HepG2 (cell line): ENCODE data around the gene QSOX1. TPM values are rescaled to one million over a fixed set of nuclear protein-coding genes. Genes with fewer than 3 reads are reported as not detected.

Experiments used
- ATAC-seq: fragments of 200-7000 bp; cut with Tn5 transposase; 3 replicates; pipeline ENCODE4 v1.9.1; 2020; ENCODE audit warnings: mild to moderate bottlenecking, moderate library complexity
- BruUV-seq: library from RNA; stranded (reverse); fragments of 400-500 nt; replicated peaks from 2 replicates; lab custom pipeline; 2021; lab: Mats Ljungman, UMichigan
- CTCF ChIA-PET: fragments of 300-600 bp; formaldehyde crosslinking; extraction: SDS; loops from one replicate; lab custom pipeline; 2021; ENCODE audit warnings: low total read pairs, inconsistent platforms, low intra/inter-chr PET ratio; lab: Yijun Ruan, JAX
- POLR2A ChIA-PET: fragments of 350-600 bp; sonication (Branson Sonifier 250); formaldehyde crosslinking; loops from one replicate; lab custom pipeline; 2020; ENCODE audit warnings: antibody characterized with exemption, inconsistent platforms; lab: Yijun Ruan, JAX
- DNase-seq: peaks from one replicate; pipeline ENCODE4 v3.0.0-alpha.2; 2015; ENCODE audit warnings: low spot score
- FAIRE-seq: peaks from 3 replicates; lab custom pipeline; 2011; peaks lifted over from hg19 to GRCh38; lab: Jason Lieb, UNC
- H2AFZ ChIP-seq: one replicate; pipeline ENCODE4 v1.6.1; 2011; ENCODE audit warnings: low read length, inconsistent platforms
- H3K27ac ChIP-seq: fragments of 300-600 bp; 3 replicates; pipeline ENCODE4 v1.8.0; 2011; ENCODE audit warnings: mixed run types, mild to moderate bottlenecking, mixed read lengths, low read length, inconsistent platforms; ENCODE audit not compliant: insufficient read depth; ENCODE audit errors: extremely low read length
- H3K27me3 ChIP-seq, 2 experiments: fragments of 200-600 bp in 1 of 2; 2 replicates in 1 of 2; 3 replicates in 1 of 2; pipeline versions ENCODE4 v1.6.0 to v1.8.0; 2011; ENCODE audit warnings: low read length in 2 of 2, mild to moderate bottlenecking in 2 of 2, moderate library complexity in 2 of 2, inconsistent platforms in 1 of 2; ENCODE audit not compliant: insufficient read depth in 2 of 2, control insufficient read depth in 1 of 2
- H3K36me3 ChIP-seq, 2 experiments: fragments of 200-600 bp in 1 of 2; replicated peaks in 1 of 2; 2 replicates in 1 of 2; 3 replicates in 1 of 2; pipeline versions ENCODE4 v1.5.1 to v1.8.0; 2011; ENCODE audit warnings: low read length in 2 of 2, inconsistent platforms in 1 of 2; ENCODE audit not compliant: insufficient read depth in 2 of 2, control insufficient read depth in 1 of 2
- H3K4me1 ChIP-seq: 2 replicates; pipeline ENCODE4 v1.5.1; 2012; ENCODE audit warnings: low read length, inconsistent platforms; ENCODE audit not compliant: insufficient read depth
- H3K4me2 ChIP-seq: 2 replicates; pipeline ENCODE4 v1.6.0; 2011; ENCODE audit warnings: low read depth, low read length, inconsistent platforms
- H3K4me3 ChIP-seq, 3 experiments: fragments of 200-600 bp in 1 of 3; sonication (generic), shearing (Covaris generic) in 1 of 3; replicated peaks in 1 of 3; 2 replicates each; pipeline ENCODE4 v1.5.1; 2011 to 2016; ENCODE audit warnings: low read length in 3 of 3, inconsistent platforms in 2 of 3, low read depth in 2 of 3, mild to moderate bottlenecking in 2 of 3, control low read depth in 1 of 3, mixed read lengths in 1 of 3; ENCODE audit not compliant: insufficient read depth in 1 of 3
- H3K79me2 ChIP-seq: one replicate; pipeline ENCODE4 v1.6.1; 2011; ENCODE audit warnings: low read length, inconsistent platforms; ENCODE audit not compliant: insufficient read depth
- H3K9ac ChIP-seq: 2 replicates; pipeline ENCODE4 v1.6.0; 2011; ENCODE audit warnings: mild to moderate bottlenecking, low read depth, low read length, inconsistent platforms; ENCODE audit not compliant: insufficient read depth
- H3K9me3 ChIP-seq: 2 replicates; pipeline ENCODE4 v1.5.1; 2012; ENCODE audit warnings: mild to moderate bottlenecking, low read length
- H4K20me1 ChIP-seq: 2 replicates; pipeline ENCODE4 v1.6.0; 2011; ENCODE audit warnings: inconsistent platforms, mild to moderate bottlenecking, low read length, moderate library complexity; ENCODE audit not compliant: insufficient read depth
- KDM4B ChIP-seq: sonication (generic); formaldehyde crosslinking; IDR thresholded peaks from 2 replicates; pipeline ENCODE4 v1.4.0; 2020; ENCODE audit warnings: missing genetic modification reagents
- MED1 ChIP-seq: sonication (generic); formaldehyde crosslinking; IDR thresholded peaks from 2 replicates; pipeline ENCODE4 v1.4.0; 2020; ENCODE audit warnings: missing genetic modification reagents
- MED13 ChIP-seq: sonication (generic); formaldehyde crosslinking; IDR thresholded peaks from 2 replicates; pipeline ENCODE4 v1.5.0; 2020; ENCODE audit warnings: missing genetic modification reagents
- MIER2 ChIP-seq: IDR thresholded peaks from 2 replicates; pipeline ENCODE4 v1.6.1; 2016; ENCODE audit warnings: missing biosample characterization, missing genetic modification reagents
- MXI1 ChIP-seq: IDR thresholded peaks from 3 replicates; pipeline ENCODE4 v1.6.1; 2012; ENCODE audit warnings: low read depth, low read length, inconsistent platforms, borderline replicate concordance
- STAT5B ChIP-seq: sonication (generic); formaldehyde crosslinking; IDR thresholded peaks from 2 replicates; pipeline ENCODE4 v1.4.0; 2020; ENCODE audit warnings: missing genetic modification reagents
- ZNF547 ChIP-seq: sonication (generic); formaldehyde crosslinking; IDR thresholded peaks from 2 replicates; pipeline ENCODE4 v1.5.1; 2020; ENCODE audit warnings: mild to moderate bottlenecking, missing genetic modification reagents
- ZNF629 ChIP-seq: sonication (generic); formaldehyde crosslinking; conservative IDR thresholded peaks from 2 replicates; pipeline ENCODE4 v1.5.0; 2020; ENCODE audit warnings: missing genetic modification reagents
- WGBS: methylation state at CpG from one replicate; pipeline ENCODE4 v1.1.6; 2017; ENCODE audit warnings: low lambda C conversion rate; 5-methylcytosine and 5-hydroxymethylcytosine counted together
- in situ Hi-C: cut with HindIII; loops from 2 replicates; pipeline ENCODE4 v1.10.0; 2017; ENCODE audit warnings: low pct_unique_long_range_greater_than_20kb; ENCODE audit not compliant: extremely low pct_ligation_motif_present
- intact Hi-C: fragments of 100-400 bp; cut with micrococcal nuclease; formaldehyde crosslinking; loops from one replicate; pipeline ENCODE4 v1.10.0; 2022; ENCODE audit not compliant: unreplicated experiment
- polyA plus RNA-seq, 8 experiments: library from polyadenylated mRNA; depleted of rRNA in 3 of 8; stranded (reverse) in 7 of 8; unstranded in 1 of 8; fragments of >200 nt; fragmentation: Illumina TruSeq in 4 of 8; extraction: Trizol in 4 of 8; gene quantifications; 2 replicates each; pipeline versions ENCODE4 v1.2.1 to v1.2.3, GENCODE V29; 2011 to 2016; ENCODE audit warnings: low read depth in 4 of 8, missing spikeins in 1 of 8, mixed read lengths in 1 of 8; ENCODE audit not compliant: insufficient read depth in 1 of 8
- total RNA-seq, 5 experiments: library from RNA; depleted of rRNA; stranded (reverse); fragments of >200 nt; fragmentation: Illumina TruSeq; extraction: Trizol; gene quantifications; 2 replicates each; pipeline ENCODE4 v1.2.3, GENCODE V29; 2016; ENCODE audit warnings: low read depth in 1 of 5
- TF ChIP-seq, protein P1 (sequence below): sonication (generic); formaldehyde crosslinking; IDR thresholded peaks from 2 replicates; pipeline ENCODE4; 2020; ENCODE audit warnings: missing genetic modification reagents, mild to moderate bottlenecking, borderline replicate concordance
- TF ChIP-seq, protein P2 (sequence below): IDR thresholded peaks from 2 replicates; pipeline ENCODE4 v1.6.1; 2016; ENCODE audit warnings: missing compliant biosample characterization, missing genetic modification reagents, borderline replicate concordance
- TF ChIP-seq, protein P3 (sequence below): sonication (generic); formaldehyde crosslinking; IDR thresholded peaks from 2 replicates; pipeline ENCODE4 v1.4.0; 2020; ENCODE audit warnings: missing genetic modification reagents
- TF ChIP-seq, protein P4 (sequence below): sonication (generic); formaldehyde crosslinking; conservative IDR thresholded peaks from 2 replicates; pipeline ENCODE4 v1.8.0; 2022; ENCODE audit warnings: low read depth, missing genetic modification reagents

The QSOX1 gene
- total and polyA plus RNA-seq, 2 of the 13 experiments (the other 11 are each of a cell fraction or from before 2014, with no cell fraction given) = 6.8 to 40.2 TPM

DNA sequence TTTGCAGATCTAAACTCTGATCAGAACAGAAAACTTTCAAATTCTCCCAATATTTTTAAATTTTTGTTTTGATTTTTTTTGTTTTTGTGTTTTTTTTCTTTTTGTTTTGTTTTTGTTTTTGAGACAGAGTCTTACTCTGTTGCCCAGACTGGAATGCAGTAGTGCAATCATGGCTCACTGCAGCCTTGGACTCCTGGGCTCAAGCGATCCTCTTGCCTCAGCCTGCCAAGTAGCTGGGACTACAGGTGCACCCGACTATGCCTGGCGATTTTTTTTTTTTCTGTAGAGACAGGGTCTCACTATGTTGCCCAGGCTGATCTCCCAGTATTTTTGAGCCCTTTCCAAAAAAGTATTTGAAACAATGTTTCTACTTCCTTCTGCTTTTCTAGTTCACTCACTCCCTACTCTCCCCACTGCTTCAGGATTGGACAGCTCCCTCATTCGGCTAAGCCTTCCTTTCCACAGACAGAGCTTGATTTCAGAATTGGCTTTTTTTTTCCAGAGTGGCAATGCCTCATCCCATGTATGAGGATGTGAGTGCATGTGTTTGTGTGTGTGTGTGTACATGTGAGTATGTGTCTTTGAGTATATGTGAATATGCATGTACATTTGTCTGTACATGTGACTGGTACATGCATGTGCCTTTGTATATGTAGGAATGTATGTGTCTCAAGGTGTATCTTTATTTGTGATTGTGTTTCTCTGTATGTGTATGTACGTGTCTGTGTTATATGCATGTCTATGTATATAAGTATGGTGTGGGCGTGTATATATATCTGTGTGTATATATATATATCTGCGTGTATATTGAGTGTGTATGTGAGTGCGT, 87.3 kb downstream of the QSOX1 start (continued):
- TF ChIP-seq, protein P1, sequence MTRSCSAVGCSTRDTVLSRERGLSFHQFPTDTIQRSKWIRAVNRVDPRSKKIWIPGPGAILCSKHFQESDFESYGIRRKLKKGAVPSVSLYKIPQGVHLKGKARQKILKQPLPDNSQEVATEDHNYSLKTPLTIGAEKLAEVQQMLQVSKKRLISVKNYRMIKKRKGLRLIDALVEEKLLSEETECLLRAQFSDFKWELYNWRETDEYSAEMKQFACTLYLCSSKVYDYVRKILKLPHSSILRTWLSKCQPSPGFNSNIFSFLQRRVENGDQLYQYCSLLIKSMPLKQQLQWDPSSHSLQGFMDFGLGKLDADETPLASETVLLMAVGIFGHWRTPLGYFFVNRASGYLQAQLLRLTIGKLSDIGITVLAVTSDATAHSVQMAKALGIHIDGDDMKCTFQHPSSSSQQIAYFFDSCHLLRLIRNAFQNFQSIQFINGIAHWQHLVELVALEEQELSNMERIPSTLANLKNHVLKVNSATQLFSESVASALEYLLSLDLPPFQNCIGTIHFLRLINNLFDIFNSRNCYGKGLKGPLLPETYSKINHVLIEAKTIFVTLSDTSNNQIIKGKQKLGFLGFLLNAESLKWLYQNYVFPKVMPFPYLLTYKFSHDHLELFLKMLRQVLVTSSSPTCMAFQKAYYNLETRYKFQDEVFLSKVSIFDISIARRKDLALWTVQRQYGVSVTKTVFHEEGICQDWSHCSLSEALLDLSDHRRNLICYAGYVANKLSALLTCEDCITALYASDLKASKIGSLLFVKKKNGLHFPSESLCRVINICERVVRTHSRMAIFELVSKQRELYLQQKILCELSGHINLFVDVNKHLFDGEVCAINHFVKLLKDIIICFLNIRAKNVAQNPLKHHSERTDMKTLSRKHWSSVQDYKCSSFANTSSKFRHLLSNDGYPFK (CRISPR knock-in tag) = no peak
- TF ChIP-seq MIER2 (CRISPR knock-in tag) (peak; percentile 77), MXI1 (no peak)

DNA sequence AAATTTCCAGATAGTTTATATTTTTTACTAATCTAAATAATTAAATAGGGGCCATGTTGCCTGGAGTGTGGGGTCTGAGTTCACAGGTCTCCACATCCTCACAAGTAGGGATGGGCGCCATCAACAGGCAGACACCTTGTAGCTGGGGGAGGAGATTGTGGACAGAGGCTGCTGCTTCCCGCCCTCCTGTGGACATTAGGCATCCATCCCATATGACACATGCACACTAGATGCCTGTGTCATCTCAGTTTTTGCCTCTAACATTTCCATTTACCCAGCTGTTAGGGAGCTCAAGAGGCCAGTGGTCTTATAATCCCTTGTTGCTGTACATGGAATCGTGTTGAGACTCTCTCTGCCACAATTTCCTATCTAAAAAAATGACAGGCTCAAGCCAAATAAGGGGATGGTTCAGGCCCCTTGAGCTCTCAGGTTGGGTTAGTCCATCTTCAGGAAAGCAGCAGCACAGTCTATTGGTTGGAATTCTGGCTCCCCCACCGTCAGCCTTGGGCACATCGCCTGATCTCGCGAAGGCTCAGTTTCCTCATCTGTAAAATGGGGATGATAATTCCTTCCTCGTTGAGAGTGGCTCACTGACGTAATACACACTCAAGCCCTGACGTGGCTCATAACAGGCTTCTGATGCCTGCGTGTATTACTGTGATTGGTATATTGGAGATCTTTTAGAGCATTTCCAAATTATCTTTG, 89.0 kb downstream of the QSOX1 start:
- peak; percentile 44 for ATAC-seq
- intact Hi-C loops = loop anchor here (10.0 kb wide), 1 partner anchor 59 kb away; no protein-coding TSS in a partner anchor
- CTCF ChIA-PET = no interaction called here
- no peak for FAIRE-seq
- Histone ChIP-seq H4K20me1 (no peaks in the 10 kb centered on the region), H3K79me2 (no peaks in the 10 kb centered on the region), H3K9ac (no peak overlapping the region), H3K27ac (no peak overlapping the region), H3K9me3 (no peaks in the 10 kb centered on the region), H2AFZ (no peak overlapping the region), H3K36me3 (no peaks in the 10 kb centered on the region), H3K4me3 (no peak overlapping the region), H3K27me3 (peaks cover 0 to 33% of the 10 kb centered on the region in 2 experiments; a peak in 3 of 5 replicates), H3K4me1 (peaks cover 42% of the 10 kb centered on the region), H3K4me2 (no peak overlapping the region)
- POLR2A ChIA-PET = no interaction called here
- DNase-seq = peak; percentile 39
- in situ Hi-C loops = no loop called here
- BruUV-seq = no TSS peak
- 55% methylated on average over 11 of the region's 11 CpGs for WGBS
- TF ChIP-seq ZNF629 (CRISPR knock-in tag) (peak; percentile 88), STAT5B (CRISPR knock-in tag) (no peak), KDM4B (CRISPR knock-in tag) (no peak), MED13 (CRISPR knock-in tag) (no peak), MED1 (CRISPR knock-in tag) (no peak), ZNF547 (CRISPR knock-in tag) (no peak)
- TF ChIP-seq, protein P2, sequence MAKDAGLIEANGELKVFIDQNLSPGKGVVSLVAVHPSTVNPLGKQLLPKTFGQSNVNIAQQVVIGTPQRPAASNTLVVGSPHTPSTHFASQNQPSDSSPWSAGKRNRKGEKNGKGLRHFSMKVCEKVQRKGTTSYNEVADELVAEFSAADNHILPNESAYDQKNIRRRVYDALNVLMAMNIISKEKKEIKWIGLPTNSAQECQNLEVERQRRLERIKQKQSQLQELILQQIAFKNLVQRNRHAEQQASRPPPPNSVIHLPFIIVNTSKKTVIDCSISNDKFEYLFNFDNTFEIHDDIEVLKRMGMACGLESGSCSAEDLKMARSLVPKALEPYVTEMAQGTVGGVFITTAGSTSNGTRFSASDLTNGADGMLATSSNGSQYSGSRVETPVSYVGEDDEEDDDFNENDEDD (CRISPR knock-in tag) = peak; percentile 14; the same call in 1 of the 2 replicates
- TF ChIP-seq, protein P3, sequence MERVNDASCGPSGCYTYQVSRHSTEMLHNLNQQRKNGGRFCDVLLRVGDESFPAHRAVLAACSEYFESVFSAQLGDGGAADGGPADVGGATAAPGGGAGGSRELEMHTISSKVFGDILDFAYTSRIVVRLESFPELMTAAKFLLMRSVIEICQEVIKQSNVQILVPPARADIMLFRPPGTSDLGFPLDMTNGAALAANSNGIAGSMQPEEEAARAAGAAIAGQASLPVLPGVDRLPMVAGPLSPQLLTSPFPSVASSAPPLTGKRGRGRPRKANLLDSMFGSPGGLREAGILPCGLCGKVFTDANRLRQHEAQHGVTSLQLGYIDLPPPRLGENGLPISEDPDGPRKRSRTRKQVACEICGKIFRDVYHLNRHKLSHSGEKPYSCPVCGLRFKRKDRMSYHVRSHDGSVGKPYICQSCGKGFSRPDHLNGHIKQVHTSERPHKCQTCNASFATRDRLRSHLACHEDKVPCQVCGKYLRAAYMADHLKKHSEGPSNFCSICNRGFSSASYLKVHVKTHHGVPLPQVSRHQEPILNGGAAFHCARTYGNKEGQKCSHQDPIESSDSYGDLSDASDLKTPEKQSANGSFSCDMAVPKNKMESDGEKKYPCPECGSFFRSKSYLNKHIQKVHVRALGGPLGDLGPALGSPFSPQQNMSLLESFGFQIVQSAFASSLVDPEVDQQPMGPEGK (CRISPR knock-in tag) = 0 out of 2 replicates have a peak, but pooled peaks have one; percentile 22
- TF ChIP-seq, protein P4, sequence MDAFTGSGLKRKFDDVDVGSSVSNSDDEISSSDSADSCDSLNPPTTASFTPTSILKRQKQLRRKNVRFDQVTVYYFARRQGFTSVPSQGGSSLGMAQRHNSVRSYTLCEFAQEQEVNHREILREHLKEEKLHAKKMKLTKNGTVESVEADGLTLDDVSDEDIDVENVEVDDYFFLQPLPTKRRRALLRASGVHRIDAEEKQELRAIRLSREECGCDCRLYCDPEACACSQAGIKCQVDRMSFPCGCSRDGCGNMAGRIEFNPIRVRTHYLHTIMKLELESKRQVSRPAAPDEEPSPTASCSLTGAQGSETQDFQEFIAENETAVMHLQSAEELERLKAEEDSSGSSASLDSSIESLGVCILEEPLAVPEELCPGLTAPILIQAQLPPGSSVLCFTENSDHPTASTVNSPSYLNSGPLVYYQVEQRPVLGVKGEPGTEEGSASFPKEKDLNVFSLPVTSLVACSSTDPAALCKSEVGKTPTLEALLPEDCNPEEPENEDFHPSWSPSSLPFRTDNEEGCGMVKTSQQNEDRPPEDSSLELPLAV (CRISPR knock-in tag) = no peak
